ENCODE data around the gene ADAMTSL1.

ADAMTSL1 gene

GRCh38 chr9:18805386-18805785 is 331.4 kb downstream of the ADAMTSL1 start:
- Histone ChIP-seq H2AFZ (ENCODE audit: low read depth, low read length) (no peak overlapping the region; the same call in 1 of the 2 replicates), H3K36me3 (ENCODE audit: insufficient read depth, low read length) (no peaks in the 10 kb centered on the region), H3K4me2 (ENCODE audit: insufficient read depth, low read length) (no peak overlapping the region), H3K79me2 (ENCODE audit: insufficient read depth, low read length) (no peaks in the 10 kb centered on the region), H3K27me3 (ENCODE audit: insufficient read depth, low read length, poor library complexity) (no peaks in the 10 kb centered on the region), H3K9ac (ENCODE audit: low read depth, low read length) (no peak overlapping the region), H3K4me3 (ENCODE audit: low read depth in 1 of 2, low read length in 2 of 2) (no peak overlapping the region), H3K4me1 (ENCODE audit: insufficient read depth, low read length) (peaks cover 7% of the 10 kb centered on the region), H3K27ac (ENCODE audit: low read length) (no peak overlapping the region), H3K9me3 (ENCODE audit: insufficient read depth, low read length, severe bottlenecking) (no peaks in the 10 kb centered on the region), H4K20me1 (ENCODE audit: insufficient read depth, low read length) (no peaks in the 10 kb centered on the region)
- no peak for TF ChIP-seq CTCF (IDR thresholded peaks at IDR 0.05; ENCODE audit: borderline replicate concordance, extremely low read depth, low read length, poor library complexity, severe bottlenecking)
- TF ChIP-seq EZH2 (IDR thresholded peaks at IDR 0.05; ENCODE audit: borderline replicate concordance, low read depth, low read length, severe bottlenecking): no peak
- DNase-seq: no peak
- no peak for ATAC-seq (ENCODE audit: insufficient read depth, low read depth)

GRCh38 chr9:18806232-18807080 is 332.5 kb downstream of the ADAMTSL1 start:
- no peak overlapping the region for H2AFZ ChIP-seq (ENCODE audit: low read depth, low read length)
- no peak overlapping the region for H3K4me2 ChIP-seq (ENCODE audit: insufficient read depth, low read length)

GRCh38 chr9:18810581-18810980 is 336.6 kb downstream of the ADAMTSL1 start:
- H4K20me1 ChIP-seq (ENCODE audit: insufficient read depth, low read length): no peaks in the 10 kb centered on the region
- H3K9ac ChIP-seq (ENCODE audit: low read depth, low read length): no peak overlapping the region
- H2AFZ ChIP-seq (ENCODE audit: low read depth, low read length): no peak overlapping the region
- no peaks in the 10 kb centered on the region for H3K79me2 ChIP-seq (ENCODE audit: insufficient read depth, low read length)
- H3K27ac ChIP-seq (ENCODE audit: low read length): no peak overlapping the region
- no peaks in the 10 kb centered on the region for H3K4me1 ChIP-seq (ENCODE audit: insufficient read depth, low read length)
- H3K9me3 ChIP-seq (ENCODE audit: insufficient read depth, low read length, severe bottlenecking): no peaks in the 10 kb centered on the region
- ATAC-seq (ENCODE audit: insufficient read depth, low read depth): no peak
- TF ChIP-seq CTCF (IDR thresholded peaks at IDR 0.05; ENCODE audit: borderline replicate concordance, extremely low read depth, low read length, poor library complexity, severe bottlenecking) (no peak), EZH2 (IDR thresholded peaks at IDR 0.05; ENCODE audit: borderline replicate concordance, low read depth, low read length, severe bottlenecking) (no peak)
- H3K27me3 ChIP-seq (ENCODE audit: insufficient read depth, low read length, poor library complexity): no peaks in the 10 kb centered on the region
- H3K4me3 ChIP-seq (ENCODE audit: low read depth in 1 of 2, low read length in 2 of 2): no peak overlapping the region
- no peak for DNase-seq
- H3K36me3 ChIP-seq (ENCODE audit: insufficient read depth, low read length): no peaks in the 10 kb centered on the region
- no peak overlapping the region for H3K4me2 ChIP-seq (ENCODE audit: insufficient read depth, low read length)

More at GRCh38 chr9:18806232-18807080, 332.5 kb downstream of the ADAMTSL1 start:
- Histone ChIP-seq H4K20me1 (ENCODE audit: insufficient read depth, low read length) (no peaks in the 10 kb centered on the region), H3K27ac (ENCODE audit: low read length) (no peak overlapping the region), H3K9me3 (ENCODE audit: insufficient read depth, low read length, severe bottlenecking) (no peaks in the 10 kb centered on the region), H3K4me3 (ENCODE audit: low read depth in 1 of 2, low read length in 2 of 2) (no peak overlapping the region), H3K4me1 (ENCODE audit: insufficient read depth, low read length) (no peaks in the 10 kb centered on the region), H3K36me3 (ENCODE audit: insufficient read depth, low read length) (no peaks in the 10 kb centered on the region), H3K79me2 (ENCODE audit: insufficient read depth, low read length) (no peaks in the 10 kb centered on the region), H3K9ac (ENCODE audit: low read depth, low read length) (no peak overlapping the region), H3K27me3 (ENCODE audit: insufficient read depth, low read length, poor library complexity) (no peaks in the 10 kb centered on the region)
- no peak for DNase-seq
- TF ChIP-seq CTCF (IDR thresholded peaks at IDR 0.05; ENCODE audit: borderline replicate concordance, extremely low read depth, low read length, poor library complexity, severe bottlenecking) (no peak), EZH2 (IDR thresholded peaks at IDR 0.05; ENCODE audit: borderline replicate concordance, low read depth, low read length, severe bottlenecking) (no peak)
- no peak for ATAC-seq (ENCODE audit: insufficient read depth, low read depth)

Measured in DND-41 (cell line).